ENCODE results near the gene NIPAL3. TPM values are rescaled to one million over a fixed set of nuclear protein-coding genes. Genes with fewer than 3 reads are reported as not detected.

NIPAL3 gene
- total RNA-seq, 4 donors from 2014 or later: 38.0 to 74.3 (median 57.3) TPM

DNA sequence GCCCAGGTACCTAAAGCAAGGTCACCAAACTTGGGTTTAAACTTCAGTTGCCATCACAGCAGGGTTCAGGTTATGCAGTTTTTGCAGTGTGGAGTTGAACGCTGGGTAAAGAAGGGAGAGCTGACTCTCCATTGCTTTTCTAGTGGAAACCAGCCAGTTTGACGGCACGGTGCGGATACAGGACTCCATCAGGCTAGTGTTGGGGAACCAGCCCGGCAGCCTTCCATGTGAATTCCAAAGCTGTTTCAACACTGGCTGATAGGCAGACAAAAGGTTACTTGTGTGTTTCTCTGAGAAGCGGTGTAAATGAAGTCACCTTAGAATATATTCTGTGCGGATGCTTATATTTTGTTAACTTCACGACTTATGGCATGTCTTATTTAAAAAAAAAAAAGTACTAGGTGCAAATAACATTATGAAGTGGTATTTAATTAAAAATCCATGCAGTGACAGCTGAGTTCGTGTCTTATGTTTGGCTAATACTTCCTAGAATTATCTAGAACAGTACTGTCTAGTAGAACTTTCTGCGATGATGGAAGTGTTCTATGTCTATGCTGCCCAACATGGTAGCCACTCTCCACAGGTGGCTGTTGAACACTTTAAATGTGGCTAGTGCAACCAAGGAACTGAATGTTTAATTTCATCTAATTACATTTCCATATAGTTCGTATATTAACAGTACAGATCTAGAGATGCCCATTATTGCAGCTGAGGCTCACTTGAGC lies 57.1 kb downstream of the NIPAL3 start:
- Histone ChIP-seq H3K27ac (no peak overlapping the region), H3K4me1 (no peaks in the 10 kb centered on the region), H3K4me3 (no peak overlapping the region), H3K36me3 (peaks cover 0 to 4% (median 0%) of the 10 kb centered on the region in 3 donors), H3K9me3 (no peaks in the 10 kb centered on the region), H3K27me3 (no peaks in the 10 kb centered on the region)
- no peak for TF ChIP-seq POLR2A (IDR thresholded peaks at IDR 0.05)
- TF ChIP-seq, protein P1, sequence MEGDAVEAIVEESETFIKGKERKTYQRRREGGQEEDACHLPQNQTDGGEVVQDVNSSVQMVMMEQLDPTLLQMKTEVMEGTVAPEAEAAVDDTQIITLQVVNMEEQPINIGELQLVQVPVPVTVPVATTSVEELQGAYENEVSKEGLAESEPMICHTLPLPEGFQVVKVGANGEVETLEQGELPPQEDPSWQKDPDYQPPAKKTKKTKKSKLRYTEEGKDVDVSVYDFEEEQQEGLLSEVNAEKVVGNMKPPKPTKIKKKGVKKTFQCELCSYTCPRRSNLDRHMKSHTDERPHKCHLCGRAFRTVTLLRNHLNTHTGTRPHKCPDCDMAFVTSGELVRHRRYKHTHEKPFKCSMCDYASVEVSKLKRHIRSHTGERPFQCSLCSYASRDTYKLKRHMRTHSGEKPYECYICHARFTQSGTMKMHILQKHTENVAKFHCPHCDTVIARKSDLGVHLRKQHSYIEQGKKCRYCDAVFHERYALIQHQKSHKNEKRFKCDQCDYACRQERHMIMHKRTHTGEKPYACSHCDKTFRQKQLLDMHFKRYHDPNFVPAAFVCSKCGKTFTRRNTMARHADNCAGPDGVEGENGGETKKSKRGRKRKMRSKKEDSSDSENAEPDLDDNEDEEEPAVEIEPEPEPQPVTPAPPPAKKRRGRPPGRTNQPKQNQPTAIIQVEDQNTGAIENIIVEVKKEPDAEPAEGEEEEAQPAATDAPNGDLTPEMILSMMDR (IDR thresholded peaks at IDR 0.05): no peak
- DNase-seq: no peak

GRCh38 chr1:24474193-24474592 lies 58.6 kb downstream of the NIPAL3 start:
- Histone ChIP-seq H3K4me3 (no peak overlapping the region), H3K36me3 (no peaks in the 10 kb centered on the region), H3K27me3 (no peaks in the 10 kb centered on the region), H3K4me1 (no peaks in the 10 kb centered on the region), H3K27ac (no peak overlapping the region), H3K9me3 (no peaks in the 10 kb centered on the region)
- no peak for DNase-seq
- TF ChIP-seq, protein P1 (IDR thresholded peaks at IDR 0.05): no peak
- TF ChIP-seq POLR2A (IDR thresholded peaks at IDR 0.05): no peak

DNA sequence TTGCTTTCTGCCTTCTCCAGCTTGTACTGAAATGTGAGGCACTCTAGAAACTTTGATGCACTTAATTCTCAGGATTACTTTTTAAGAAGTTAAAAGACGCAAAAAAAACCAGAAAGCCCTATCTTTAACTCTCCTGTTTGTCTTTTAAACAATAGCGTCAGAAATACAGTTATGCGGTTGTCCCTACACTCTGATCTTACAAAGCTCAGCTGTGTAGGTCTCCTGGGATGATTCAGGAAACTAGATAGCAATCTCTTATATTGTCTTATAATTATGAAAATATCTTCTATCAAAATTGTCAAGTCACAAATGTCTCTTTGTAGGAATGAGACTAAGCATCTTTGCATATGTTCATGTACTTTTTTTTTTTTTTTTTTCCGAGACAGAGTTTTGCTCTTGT lies 60.1 kb downstream of the NIPAL3 start:
- no peaks in the 10 kb centered on the region for H3K36me3 ChIP-seq
- DNase-seq: no peak
- no peaks in the 10 kb centered on the region for H3K27me3 ChIP-seq
- H3K4me1 ChIP-seq: peaks cover 0 to under 1% (median 0%) of the 10 kb centered on the region in 4 donors
- H3K9me3 ChIP-seq: no peaks in the 10 kb centered on the region
- H3K27ac ChIP-seq: no peak overlapping the region
- no peak for TF ChIP-seq POLR2A (IDR thresholded peaks at IDR 0.05)
- H3K4me3 ChIP-seq: no peak overlapping the region

DNA sequence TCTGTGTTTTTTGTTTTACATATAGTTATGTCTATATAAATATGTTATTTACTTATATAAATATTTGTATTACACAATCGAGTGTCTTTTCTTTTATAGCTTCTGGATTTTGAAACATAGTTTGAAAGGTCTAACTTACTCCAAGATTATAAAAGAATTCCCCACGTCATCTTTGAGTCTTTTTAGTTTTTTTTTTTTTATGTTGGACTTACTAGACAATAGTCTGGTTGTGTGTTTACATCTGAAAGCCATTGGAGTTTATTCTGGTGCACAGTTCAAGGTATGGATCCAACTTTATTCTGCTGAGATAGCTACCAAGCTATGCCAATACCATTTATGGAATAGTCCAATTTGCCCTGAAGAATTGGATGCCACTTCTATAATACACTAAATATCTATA lies 61.0 kb downstream of the NIPAL3 start:
- H3K36me3 ChIP-seq: no peaks in the 10 kb centered on the region
- no peak overlapping the region for H3K27ac ChIP-seq
- no peak overlapping the region for H3K4me3 ChIP-seq
- DNase-seq: no peak
- TF ChIP-seq, protein P1 (IDR thresholded peaks at IDR 0.05): no peak
- no peak for TF ChIP-seq POLR2A (IDR thresholded peaks at IDR 0.05)
- no peaks in the 10 kb centered on the region for H3K9me3 ChIP-seq
- no peaks in the 10 kb centered on the region for H3K27me3 ChIP-seq
- H3K4me1 ChIP-seq: peaks cover 0 to 8% (median 0%) of the 10 kb centered on the region in 4 donors

DNA sequence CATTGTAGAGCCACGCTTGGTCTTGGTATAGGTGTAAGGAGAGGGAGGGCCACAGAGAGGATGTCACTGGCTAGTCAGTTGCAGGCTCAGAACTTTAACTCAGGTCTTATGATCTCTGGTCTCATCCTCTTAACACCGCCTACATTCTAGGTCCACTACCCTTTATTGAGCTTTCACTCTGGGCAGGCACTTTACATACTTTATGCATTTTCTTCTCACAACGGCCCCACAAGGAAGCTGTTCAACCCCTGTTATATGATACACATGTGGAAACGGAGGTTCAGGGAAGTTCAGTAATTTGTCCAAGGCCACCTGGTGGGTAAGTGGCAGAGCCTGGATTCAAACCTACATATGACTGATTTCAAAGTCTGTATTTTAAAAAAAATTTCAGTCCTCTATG lies 61.7 kb downstream of the NIPAL3 start:
- TF ChIP-seq, protein P1 (IDR thresholded peaks at IDR 0.05): no peak
- no peak for TF ChIP-seq POLR2A (IDR thresholded peaks at IDR 0.05)
- Histone ChIP-seq H3K9me3 (no peaks in the 10 kb centered on the region), H3K27ac (no peak overlapping the region), H3K4me3 (no peak overlapping the region), H3K36me3 (no peaks in the 10 kb centered on the region), H3K27me3 (no peaks in the 10 kb centered on the region), H3K4me1 (peaks cover 0 to 14% (median 0%) of the 10 kb centered on the region in 4 donors)
- no peak for DNase-seq

DNA sequence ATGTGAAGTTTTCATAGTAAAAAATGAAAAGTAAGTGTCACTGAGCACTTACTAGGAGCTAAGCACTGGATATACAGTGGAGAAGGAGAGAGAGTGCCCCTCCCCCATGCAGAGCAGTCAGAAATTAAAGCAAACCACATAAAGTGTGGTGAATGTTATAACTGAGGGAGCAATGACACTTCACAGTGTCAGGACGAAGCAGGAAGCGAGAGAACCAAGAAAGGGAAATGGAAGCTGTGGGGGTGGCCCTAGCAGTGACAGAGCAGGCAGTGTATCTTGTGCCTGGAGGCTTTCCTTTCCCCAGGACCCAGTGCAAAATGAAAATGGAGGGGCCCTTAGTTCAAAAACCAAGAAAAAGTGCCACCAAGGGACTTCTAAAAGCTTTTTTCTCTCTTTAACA lies 65.5 kb downstream of the NIPAL3 start:
- no peaks in the 10 kb centered on the region for H3K9me3 ChIP-seq
- peak overlapping the region in 3 of 4 donors; percentile 30 to 61 (median 56) for H3K27ac ChIP-seq
- H3K4me3 ChIP-seq: no peak overlapping the region
- H3K36me3 ChIP-seq: no peaks in the 10 kb centered on the region
- DNase-seq: peak in 2 of 3 donors; percentile 69 to 78
- H3K4me1 ChIP-seq: peaks cover 0 to 14% (median 0%) of the 10 kb centered on the region in 4 donors
- no peaks in the 10 kb centered on the region for H3K27me3 ChIP-seq
- no peak for TF ChIP-seq POLR2A (IDR thresholded peaks at IDR 0.05)
- TF ChIP-seq, protein P1 (IDR thresholded peaks at IDR 0.05): no peak
